ENCODE results near the gene SLC52A3.

SLC52A3 gene

DNA sequence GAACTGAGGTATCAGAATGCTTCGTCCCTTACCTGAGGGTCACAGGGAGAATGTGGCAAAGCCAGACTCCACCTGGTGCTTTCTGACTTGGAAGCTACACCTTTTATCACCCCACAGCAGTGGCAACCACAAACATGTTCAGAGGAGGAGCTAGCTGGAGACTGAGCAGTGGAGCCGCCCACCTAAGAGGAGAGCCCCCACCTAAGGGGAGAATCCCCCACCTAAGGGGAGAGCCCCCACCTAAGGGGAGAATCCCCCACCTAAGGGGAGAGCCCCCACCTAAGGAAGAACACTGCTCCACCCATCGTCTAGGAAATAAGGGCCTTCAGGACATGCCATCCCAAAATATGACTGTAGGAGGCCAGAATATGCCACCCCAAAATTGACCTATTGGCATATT is 4.0 kb downstream of the SLC52A3 start:
- DNase-seq: no peak

DNA sequence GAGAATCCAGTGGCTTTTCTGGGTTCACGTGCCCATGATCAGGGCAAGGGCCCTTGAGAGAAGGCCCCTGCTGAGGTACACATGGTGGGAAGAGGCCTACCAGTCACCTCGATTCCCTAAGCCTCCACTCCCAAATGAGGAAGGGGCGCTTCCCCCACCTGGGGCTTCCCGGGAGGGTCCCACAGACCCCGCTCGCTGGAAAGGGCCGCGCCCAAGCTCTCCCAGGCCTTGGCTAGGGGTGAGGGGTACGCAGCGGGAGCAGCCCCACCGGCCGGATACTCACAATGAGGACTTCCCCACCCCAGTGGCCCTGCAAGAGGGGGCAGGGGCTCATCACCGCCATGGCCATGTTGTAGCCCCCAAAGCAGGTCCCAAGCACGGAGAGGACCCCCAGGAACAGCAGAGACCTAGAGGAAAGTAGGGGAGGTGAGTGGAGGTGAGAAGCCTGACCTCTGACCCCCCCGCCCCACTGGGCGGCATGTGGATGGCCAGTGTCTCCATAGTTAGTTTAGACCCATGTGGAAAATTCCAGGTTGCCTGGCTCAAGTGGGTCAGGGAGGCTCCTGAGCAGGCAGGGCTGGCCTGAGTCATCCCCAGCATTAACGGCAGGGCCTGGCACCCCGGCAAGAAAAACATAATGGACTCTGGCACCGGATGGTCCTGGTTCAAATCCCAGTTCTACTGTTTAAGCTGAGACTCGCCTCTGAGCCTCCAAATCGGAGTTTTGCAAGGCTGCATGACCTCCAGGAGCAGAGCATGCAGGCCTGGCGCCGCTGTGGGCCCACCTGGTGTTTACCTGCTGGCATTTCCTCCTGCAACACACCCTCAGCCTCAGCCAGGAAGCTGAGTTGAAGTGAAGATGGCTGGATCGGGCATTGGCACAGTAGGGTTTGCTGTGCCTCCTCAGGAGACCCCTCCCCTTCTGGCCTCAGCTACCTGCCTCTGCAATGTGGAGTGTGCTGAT is 6.6 kb downstream of the SLC52A3 start:
- DNase-seq: no peak

DNA sequence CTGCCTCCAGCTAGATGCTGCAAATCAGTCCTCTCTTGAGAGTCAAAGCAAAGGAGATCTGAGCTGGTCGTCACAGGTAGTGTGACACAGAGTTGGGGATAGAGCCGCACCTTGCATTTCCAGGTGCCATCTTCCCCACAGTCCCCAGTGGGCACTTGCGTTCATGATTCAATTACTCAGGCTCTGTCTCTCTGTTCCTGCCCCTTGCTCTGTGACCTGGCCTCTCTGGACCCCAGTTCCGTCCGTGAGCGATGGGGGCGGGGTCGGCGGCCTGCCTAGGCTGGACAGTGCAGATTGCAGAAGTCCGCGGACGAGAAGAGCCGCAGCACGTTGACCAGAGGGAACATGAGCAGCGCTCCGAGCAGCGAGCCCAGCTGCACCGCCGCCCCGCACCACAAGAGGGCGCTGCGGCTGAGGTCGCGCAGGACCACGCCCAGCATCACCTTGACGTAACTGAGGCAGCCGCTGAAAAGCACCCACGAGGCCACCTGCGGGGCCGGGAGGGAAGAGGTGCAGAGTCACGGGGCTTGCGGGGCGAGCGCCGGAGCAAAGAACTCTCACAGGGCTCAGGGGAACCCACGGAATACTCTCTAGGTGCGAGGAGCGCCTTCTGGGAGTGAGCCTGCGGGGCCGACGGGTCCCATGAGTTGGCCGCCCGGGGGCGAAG is 7.4 kb downstream of the SLC52A3 start:
- no peak for DNase-seq

DNA sequence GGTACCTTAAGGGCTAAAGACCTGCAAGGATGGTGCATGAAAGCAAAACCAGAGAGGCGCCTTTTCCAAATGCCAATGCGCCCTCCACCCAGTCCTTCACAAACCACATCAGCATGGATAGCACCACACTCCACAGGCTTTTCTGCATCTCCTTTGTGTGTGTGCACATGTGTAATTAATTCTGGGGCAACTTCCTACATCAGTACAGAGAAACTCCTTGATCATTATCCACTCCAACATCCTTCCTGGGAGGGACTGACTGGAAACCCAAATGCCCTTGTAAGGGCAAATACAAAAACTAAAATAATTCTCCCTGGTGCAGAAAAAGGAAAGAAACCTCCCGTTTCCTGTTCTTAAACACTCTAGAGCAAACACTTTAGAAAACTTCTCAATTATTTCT is 10.8 kb downstream of the SLC52A3 start:
- DNase-seq: no peak

DNA sequence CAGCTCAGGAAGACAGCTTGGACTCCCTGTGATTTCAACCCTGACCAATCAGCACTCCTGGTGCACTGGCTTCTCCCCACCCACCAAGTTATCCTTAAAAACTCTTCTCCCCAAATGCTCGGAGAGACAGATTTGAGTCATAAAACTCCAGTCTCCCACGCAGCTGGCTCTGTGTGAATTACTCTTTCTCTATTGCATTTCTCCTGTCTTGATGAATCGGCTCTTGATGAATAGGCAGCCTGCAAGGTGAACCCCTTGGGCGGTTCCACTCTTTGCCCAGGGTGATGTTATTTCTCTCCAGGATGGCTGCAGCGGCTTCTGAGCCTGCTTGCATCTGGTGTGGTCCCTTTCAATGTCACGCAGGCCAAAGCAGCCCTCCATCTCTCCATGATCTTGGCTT is 12.4 kb downstream of the SLC52A3 start:
- no peak for DNase-seq

DNA sequence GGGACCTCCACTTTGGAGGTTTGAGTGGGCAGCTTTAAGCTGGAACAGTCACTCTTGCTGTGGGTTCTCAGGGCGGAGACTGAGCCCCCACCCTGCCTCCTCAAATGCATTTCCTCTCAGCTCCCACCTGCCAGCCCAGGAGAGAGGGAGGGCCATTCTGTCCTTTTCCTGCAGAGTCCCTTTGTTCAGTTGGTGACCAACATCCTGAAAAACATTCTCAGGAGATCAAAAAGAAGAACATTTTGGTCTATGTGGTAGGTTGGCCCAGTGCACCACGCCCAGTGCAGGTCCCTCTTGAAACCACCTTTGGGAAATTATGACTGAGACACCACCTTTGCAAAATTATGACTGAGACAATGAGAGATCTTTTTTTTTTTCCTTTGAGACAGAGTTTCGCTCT is 13.4 kb downstream of the SLC52A3 start:
- DNase-seq: no peak

DNA sequence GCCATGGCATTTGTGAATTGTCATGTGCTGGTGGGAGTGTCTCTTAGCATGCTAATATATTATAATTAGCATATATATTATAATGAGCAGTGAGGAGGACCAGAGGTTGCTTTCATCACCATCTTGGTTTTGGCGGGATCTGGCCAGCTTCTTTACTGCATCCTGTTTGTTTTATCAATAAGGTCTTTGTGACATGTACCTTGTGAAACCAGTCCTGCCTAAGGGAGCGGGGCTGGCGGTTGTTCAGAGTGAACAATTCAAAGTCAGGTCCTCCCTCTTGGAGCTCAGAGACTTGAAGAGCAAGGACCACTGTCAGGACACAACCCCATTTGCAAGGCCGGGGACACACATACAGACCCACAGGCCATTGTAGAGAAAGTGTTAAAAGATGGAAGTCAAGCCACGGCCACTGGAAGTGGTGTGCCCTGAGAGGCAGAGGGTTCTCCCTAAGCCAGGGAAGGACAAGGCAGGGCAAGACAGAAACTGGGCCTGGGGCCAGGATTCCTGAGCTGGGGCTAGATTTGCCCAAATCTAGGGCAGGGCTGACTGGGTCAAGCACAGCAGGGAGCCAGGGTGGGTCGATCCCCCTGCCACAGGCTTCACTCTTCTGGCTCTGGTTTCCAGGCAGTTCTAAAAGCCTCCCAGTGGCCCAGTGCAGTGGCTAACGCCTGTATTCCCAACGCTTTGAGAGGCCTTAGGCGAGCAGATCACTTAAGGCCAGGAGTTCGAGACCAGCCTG is 14.2 kb downstream of the SLC52A3 start:
- no peak for DNase-seq

DNA sequence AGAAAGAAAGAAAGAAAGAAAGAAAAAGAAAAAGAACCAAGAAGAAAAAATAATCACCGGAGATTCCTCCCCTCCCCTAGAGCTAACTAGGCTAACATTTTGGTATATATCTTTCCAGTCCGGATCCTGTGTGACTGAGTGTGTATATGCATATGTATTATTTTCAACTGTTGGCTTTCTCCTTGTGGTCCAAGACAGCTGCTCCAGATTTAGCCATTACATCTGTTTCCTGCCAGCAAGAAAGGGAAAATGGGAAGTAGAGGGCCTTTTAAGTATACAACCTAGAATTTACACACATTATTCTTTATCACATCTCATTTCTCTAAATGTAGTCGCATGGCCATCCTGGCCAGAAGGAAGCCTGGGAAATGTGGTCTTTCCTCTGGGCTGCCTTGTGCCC is 15.2 kb downstream of the SLC52A3 start:
- no peak for DNase-seq

DNA sequence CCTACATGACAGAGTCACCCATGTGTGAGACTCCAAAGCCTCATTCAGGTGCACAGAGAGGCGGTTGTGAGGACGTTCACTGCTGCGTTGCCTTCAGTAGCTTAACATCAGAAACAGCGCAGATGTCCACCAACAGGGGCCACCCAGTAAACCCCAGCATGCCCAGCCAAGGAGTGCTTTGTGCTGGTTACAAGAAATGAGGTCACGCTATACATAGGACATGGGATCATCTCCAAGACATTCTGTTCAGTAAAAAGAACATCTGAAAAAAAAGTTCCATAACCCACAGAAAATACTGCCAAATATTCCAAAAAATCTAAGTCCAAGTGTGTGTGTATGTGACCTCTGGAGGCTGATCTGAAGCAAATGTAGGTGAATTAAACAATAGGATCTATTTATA is 16.0 kb downstream of the SLC52A3 start:
- no peak for DNase-seq

DNA sequence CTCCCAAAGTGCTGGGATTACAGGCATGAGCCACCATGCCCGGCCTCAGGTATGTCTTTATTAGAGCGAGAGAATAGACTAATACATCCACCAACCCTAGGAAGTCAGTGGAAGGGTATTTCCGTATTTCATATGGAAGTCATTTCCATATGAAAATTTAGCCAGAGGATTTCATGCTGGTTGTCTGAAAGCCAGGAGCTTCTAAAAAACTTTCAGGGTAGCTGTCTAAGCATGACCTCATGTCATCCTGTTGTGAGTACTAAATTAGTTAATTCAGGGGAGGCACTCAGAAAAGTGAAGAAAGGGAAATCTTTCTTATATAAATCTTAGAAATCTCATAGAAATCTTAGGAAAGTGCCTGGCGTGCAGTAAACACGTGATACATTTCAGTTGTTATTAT is 16.5 kb downstream of the SLC52A3 start:
- DNase-seq: no peak

DNA sequence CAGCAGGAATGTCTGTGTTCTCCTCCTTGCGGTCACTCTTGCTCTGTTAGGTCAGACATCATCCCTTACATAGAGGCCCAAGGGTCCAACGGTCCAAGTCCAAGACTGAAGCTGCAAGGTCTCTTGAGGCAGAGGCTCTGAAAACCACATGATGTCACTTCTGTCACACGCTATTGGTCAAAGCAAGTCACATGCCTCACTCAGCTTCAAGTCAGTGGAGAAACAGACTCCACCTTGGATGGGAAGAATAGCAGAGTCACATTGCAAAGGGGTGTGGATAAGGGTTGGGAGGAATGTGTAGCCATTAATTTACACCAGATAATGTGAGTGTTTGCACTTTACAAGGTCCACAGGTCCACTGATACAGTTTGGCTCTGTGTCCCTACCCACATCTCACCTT is 17.5 kb downstream of the SLC52A3 start:
- DNase-seq: no peak

DNA sequence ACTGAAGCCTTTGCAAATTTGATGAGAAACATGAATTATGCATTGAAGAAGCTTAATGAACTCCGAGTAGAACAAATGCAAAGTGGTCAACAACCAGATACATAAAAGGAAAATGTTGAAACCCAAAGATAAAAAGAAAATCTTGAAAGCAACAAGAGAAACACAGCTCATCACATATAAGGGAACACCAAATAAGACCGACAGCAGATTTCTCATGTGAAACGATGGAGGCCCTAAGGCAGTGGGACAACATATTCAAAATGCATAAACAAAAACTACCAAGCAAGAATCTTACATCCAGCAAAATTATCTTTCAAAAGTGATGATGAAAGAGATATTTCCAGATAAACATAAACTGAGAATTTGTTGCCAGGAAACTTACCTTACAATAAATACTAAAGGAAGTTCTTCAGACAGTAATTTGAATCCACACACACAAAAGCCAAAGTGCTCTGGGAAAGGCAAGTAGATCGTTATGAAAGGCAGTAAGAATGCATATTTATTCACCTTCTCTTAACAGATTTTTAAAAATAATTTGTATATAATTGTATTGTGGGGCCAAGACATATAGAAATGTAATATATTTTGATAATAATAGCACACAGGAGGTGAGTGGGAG is 22.5 kb downstream of the SLC52A3 start:
- no peak for DNase-seq

DNA sequence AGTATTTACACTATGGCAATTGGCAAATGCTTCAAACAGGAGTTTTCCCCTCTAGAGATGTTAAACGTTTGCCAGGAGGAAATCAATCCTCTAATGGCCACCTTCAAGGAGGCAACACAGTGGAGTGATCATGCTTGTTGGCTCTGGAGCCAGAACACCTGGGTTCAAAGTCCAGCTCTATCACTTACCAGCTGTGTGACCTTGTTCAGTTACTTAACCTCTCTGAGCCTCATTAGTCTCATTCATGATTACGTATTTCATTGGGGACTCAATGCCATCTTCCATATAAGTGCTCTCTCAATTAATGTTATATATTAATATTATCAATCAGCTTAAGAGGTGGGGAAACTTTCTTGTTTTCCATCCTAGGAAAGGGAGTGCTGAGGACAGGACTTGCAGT is 26.1 kb downstream of the SLC52A3 start:
- DNase-seq: no peak

DNA sequence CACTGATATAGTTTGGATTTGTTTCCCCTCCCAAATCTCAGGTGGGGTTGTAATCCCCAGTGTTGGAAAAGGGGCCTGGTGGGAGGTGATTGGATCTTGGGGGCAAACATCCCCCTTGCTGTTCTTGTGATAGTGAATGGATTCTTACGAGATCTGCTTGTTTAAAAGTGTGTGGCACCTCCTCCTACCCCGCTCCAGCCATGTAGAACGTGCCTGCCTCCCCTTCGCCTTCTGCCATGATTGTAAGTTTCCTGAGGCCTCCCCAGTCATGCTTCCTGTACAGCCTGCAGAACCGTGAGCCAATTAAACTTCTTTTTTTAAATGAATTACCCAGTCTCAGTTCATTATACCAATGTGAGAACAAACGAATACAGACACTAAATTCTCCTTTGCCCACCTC is 26.7 kb downstream of the SLC52A3 start:
- DNase-seq: no peak

DNA sequence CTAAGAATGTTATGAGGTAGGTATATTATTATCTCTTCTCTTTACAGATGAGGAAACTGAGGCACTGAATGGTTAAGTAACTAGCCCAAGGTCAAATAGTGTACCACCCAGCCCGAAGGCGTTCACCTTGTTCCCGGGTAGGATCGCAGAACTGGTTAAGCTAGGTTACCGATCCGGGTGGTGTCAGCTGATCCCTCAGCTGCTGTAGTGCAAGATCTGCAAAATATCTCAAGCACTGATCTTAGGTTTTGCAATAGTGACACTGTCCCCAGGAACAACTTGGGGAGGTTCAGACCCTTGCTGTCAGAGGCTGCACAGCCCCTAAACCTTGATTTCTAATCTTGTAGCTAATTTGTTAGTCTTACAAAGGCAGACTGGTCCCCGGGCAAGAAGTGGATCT is 28.1 kb downstream of the SLC52A3 start:
- DNase-seq: no peak

DNA sequence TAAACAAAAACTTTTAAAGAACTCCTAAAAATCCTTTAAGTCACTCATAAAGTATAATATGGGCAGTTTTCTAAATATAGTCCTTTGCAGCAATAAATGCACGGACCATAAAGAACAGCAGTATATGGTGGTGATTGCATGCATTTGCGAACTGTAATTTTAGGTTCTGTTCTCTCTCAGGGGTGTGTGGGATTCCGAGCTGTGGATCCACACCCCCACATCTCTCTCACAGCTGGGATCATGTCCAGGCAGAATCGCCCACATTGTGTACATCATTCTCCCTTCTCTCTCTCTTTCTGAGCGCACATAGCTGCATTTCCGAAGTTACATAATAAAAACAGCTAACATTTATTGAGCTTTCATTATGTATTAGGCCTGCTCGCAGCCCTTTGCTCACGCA is 28.6 kb downstream of the SLC52A3 start:
- no peak for DNase-seq

DNA sequence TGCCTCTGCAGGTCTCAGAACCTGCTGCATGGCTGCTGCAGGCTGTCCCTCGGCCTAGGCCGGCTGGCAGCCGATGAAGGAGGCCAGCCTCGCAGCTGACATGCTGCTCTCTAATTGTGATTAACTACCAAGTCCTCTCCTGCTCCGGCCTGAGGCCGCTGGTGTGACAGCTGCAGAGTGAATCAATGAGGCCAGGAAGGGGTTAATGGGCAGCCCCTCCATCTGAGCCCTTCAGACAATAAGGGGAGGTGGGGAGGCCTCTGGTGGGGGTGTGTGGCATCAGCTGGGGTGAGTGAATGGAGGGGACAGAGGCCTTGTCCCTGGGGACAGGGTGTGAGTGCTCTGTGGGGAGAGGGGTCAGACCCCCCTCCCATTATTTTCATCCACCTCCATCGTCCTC is 34.4 kb downstream of the SLC52A3 start:
- DNase-seq: no peak

DNA sequence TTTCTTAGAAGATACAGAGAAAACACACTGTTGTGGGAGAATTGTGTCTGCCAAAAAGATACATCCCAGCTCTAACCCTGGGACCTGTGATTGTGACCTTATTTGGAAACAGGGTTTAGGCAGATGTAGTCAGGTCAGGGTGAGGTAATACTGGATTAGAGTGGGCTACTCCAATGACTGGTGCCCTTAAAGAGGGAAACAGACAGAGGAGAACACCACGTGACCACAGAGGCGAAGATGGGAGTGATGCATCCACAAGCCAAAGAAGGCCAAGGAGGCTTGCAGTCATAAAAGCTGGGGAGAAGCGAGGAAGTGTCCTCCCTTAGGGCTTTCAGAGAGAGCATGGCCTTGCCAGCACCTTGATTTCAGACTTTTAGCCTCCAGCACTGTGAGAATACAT is 35.6 kb downstream of the SLC52A3 start:
- DNase-seq: no peak

DNA sequence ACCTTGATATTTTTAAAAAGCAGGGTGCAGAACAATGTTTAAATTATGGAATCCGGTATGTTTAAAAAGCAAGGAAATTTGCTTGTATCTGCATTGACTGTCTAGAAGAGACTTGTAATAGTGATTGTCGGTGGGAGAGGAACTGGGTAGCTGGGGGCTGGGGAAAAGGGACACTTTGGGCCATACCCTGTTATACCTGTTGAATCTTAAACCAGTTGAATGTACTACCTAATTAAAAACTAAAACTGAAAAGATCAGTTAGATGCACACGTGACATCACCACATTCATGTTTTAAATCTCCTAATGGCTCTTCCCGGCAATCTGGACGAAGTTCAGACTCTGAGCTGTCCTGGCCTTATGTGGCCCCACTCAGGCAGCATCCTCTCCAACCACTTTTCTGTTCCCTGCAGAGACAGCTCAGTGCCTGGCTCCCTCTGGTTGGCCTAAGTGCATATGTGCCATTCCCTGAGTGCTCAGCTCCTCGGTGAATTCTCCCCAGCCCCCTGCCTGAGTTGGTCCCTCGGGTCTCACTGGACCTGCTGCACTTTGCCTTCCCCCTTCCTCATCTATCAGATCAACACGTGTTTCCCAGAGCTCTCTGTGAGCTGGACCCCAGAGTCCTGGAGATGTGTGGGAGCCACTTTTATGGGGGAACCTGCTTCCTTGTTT is 36.3 kb downstream of the SLC52A3 start:
- DNase-seq: no peak

DNA sequence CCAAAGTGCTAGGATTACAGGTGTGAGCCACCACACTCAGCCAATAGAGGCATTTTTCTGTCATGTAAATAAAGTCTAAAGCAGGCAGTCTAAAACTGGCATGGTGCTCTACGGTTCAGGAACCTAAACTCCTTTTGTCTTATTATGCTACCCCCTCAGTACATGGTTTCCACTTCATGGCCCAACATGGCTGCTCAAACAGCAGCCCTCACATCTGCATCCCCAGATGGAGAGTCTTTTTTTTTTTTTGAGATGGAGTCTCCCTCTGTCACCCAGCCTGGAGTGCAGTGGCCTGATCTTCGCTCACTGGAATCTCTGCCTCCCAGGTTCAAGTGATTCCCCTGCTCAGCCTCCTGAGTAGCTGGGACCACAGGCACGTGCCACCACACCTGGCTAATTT is 38.3 kb downstream of the SLC52A3 start:
- DNase-seq: no peak

DNA sequence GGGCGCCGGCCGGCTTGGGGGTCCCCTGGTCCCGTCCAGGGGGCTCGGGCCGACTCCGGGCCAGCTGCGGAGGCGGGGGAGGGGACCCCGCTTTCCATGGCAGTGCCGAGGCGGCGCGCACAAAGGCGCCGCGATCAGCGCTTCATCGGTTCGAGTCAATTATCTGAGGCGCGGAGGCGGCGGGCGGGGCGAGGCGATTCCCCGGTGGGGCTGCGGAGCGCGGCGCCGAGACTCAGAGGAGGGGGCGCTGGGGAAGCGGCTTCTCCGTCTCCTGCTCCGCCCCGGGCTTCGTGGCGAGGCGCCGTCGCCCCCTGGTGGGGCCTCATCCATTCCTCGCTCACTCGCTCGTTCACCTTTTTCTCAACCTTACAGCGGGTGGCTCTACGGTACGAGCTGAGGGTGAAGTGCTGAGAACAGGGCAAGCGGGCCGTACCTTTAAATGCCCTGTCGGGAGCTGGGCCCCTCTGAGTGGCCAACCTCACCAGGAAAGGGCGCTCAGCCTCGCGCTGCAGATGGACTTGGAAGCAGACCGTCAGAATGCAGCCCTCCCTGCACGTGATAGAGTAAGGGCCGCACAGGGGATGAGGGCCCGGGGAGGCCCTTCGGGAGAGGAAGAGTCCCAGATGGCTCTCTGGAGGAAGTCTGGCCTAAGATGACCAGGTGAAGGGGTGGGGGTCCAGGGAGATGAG is 39.9 kb downstream of the SLC52A3 start:
- peak; percentile 68 for DNase-seq

DNA sequence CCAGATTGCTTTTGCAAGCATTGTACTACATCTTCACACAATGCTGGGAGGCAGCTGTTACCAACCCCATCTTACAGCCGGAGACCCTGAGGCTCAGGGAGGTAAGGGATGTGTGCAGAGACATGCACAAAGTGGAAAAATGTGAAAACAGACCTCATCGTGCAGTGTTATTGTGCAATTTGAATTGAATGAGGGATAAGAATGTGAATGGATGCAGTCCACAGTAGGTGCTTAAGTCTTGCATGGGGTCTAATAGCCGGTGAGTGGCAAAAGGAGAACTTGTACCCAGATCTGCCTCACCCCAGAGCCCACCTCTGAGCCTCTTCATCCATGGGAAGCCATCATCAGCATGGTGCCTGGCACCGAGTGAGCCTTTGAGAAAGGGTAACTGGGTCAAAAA is 42.1 kb downstream of the SLC52A3 start:
- DNase-seq: no peak
